ENCODE results near the gene PLCE1. TPM values are rescaled to one million over a fixed set of nuclear protein-coding genes. Genes with fewer than 3 reads are reported as not detected.
A peak's percentile ranks its signal among the peaks of the same experiment; 100 is the strongest.

The PLCE1 gene
- total and polyA plus RNA-seq, 2 of the 4 experiments (the other 2 are of a cell fraction), result 2.2 to 4.5 TPM

DNA sequence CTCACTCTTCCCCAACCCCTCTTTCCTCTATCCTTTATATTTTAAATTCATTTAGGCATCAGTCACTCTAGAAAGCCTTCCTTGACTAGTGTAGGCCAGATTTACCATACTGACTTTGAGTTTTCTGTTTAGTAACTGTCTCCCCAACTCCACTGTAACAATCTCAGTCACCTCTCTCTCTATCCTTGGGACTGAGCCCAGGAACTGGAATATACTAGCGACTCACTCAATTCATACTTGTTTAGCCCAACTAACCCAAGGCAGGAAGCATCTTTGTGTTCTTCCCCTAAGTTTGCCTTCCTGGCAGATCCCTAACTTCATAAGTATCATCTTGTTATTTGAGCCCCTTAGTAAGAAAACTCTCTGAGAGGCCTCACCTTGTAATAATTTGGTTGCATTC lies 19.1 kb downstream of the PLCE1 start:
- POLR2A ChIA-PET (ENCODE audit: unreplicated experiment), result no interaction called here
- no TSS peak for BruUV-seq (replicated peaks)

More for the DNA sequence above, 19.1 kb downstream of the PLCE1 start:
- H3K9me3 ChIP-seq (ENCODE audit: control insufficient read depth, insufficient read depth, low read length), result no peaks in the 10 kb centered on the region; the same call in 1 of the 2 replicates
- no peak overlapping the region for H4K5ac ChIP-seq (ENCODE audit: low read depth, low read length)
- intact Hi-C loops (cut with micrococcal nuclease), result no loop called here
- no peak overlapping the region for H3K4me2 ChIP-seq (ENCODE audit: low read depth, low read length)
- no peak overlapping the region for H2BK20ac ChIP-seq (ENCODE audit: low read depth, low read length)
- H4K91ac ChIP-seq (ENCODE audit: insufficient read depth, low read depth, low read length), result no peak overlapping the region
- no peaks in the 10 kb centered on the region for H3K36me3 ChIP-seq (ENCODE audit: control insufficient read depth, insufficient read depth, low read length)
- no peak overlapping the region for H4K8ac ChIP-seq (ENCODE audit: low read depth in 2 of 2, low read length in 2 of 2)
- WGBS, 2 experiments (ENCODE audit: extremely low coverage in 2 of 2, insufficient read length in 1 of 2), result 71% methylated on average over 1 of the region's 1 CpG; no CpG with 5 or more reads in 1 of the 2 experiments
- in situ Hi-C loops (cut with MboI; ENCODE audit: low sequenced_read_pairs), result no loop called here
- no peak overlapping the region for H3K4ac ChIP-seq (ENCODE audit: low read depth, low read length)
- H2AFZ ChIP-seq (replicated peaks; ENCODE audit: low read length, poor library complexity), result no peak overlapping the region
- H4K20me1 ChIP-seq (ENCODE audit: insufficient read depth, low read length), result no peaks in the 10 kb centered on the region
- no peak overlapping the region for H3K27ac ChIP-seq (ENCODE audit: insufficient read depth, low read length)
- ATAC-seq (ENCODE audit: low read depth), result peak; percentile 60
- H2BK15ac ChIP-seq (ENCODE audit: low read depth, low read length), result no peak overlapping the region
- CTCF ChIA-PET, result no interaction called here
- no peaks in the 10 kb centered on the region for H3K27me3 ChIP-seq (ENCODE audit: control insufficient read depth, insufficient read depth, low read length)
- H2BK120ac ChIP-seq (ENCODE audit: low read depth, low read length), result no peak overlapping the region
- no peaks in the 10 kb centered on the region for H3K9me1 ChIP-seq (ENCODE audit: insufficient read depth, low read length)
- H3K4me3 ChIP-seq (ENCODE audit: insufficient read depth, low read depth, low read length), result no peak overlapping the region
- no peak overlapping the region for H3K56ac ChIP-seq (ENCODE audit: extremely low read depth, insufficient read depth, low read length)
- H3K18ac ChIP-seq (ENCODE audit: low read depth, low read length), result no peak overlapping the region
- no peak overlapping the region for H2BK5ac ChIP-seq (ENCODE audit: low read depth, low read length, poor library complexity, severe bottlenecking)
- no peak for TF ChIP-seq CEBPB (IDR thresholded peaks at IDR 0.05; ENCODE audit: low read depth, low read length)
- TF ChIP-seq POLR2A (IDR thresholded peaks at IDR 0.05; ENCODE audit: low read depth, low read length), result no peak
- TF ChIP-seq RCOR1 (IDR thresholded peaks at IDR 0.05; ENCODE audit: insufficient replicate concordance, low read length), result no peak
- dilution Hi-C loops (cut with HindIII; ENCODE audit: low sequenced_read_pairs, unreplicated experiment), result no loop called here
- no peak overlapping the region for H2AK9ac ChIP-seq (replicated peaks; ENCODE audit: low read depth, low read length, poor library complexity)
- peak; percentile 59 for DNase-seq
- H3K14ac ChIP-seq (replicated peaks; ENCODE audit: low read depth, low read length), result no peak overlapping the region; the same call in 1 of the 2 replicates
- no peak overlapping the region for H3K23ac ChIP-seq (ENCODE audit: low read depth, low read length)
- no peaks in the 10 kb centered on the region for H3K79me1 ChIP-seq (ENCODE audit: low read depth in 1 of 2, low read length in 2 of 2)
- H3K4me1 ChIP-seq (ENCODE audit: control insufficient read depth, insufficient read depth, low read length), result no peaks in the 10 kb centered on the region
- no peak overlapping the region for H3K9ac ChIP-seq (ENCODE audit: low read depth, low read length)
- H2AK5ac ChIP-seq (ENCODE audit: low read depth, low read length), result no peak overlapping the region
